ENCODE results near the gene DENND1A. TPM values are rescaled to one million over a fixed set of nuclear protein-coding genes. Genes with fewer than 3 reads are reported as not detected.

DENND1A gene
- total RNA-seq, 1 donor = 35.6 TPM

DNA sequence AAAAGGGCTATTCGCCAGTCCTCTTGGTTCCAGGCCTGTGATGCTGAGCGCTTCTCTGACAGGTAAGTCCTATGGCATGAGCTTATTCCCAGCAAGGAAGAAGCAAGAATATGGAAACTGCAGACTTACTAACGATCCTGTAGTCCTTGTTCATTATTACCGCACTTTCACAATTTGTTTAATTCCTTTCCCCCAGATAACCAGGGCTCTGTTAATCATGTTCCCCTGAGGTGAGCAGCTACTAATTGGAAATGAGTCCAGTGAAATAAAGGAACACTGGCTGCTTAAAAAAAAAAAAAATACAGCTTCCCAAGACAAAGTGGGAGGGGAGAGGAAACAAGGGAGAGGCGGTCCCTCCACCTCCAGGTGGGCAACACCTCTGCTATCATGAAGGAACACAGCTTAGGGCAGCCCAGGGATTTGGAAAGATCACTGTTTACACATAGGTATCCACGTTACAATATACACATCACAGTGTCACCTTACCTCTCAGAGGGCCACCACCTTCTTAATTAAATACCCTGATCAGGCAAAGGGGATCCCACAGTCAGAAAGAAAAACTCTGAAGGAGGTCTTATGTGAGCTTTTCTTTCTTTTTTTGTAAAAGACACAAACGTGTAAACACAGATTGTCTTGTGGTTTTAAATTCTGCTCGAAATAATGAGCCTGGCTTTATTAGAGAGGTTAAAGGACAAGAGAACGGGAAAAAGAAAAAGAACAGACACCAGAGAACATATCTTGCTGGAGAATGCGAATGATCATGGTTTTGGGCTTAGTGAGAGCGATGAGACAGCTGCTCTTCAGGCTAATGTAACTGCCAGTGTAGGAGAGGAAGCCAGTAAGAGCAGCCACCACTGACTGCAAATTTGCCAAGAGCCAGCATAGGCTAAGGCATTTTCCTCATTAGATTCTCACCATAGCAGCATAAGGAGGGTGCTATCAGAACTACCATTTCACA is 315.3 kb downstream of the DENND1A start:
- no peaks in the 10 kb centered on the region for H3K9me3 ChIP-seq (ENCODE audit: low read depth, low read length)
- no peaks in the 10 kb centered on the region for H3K27me3 ChIP-seq (ENCODE audit: insufficient read depth, low read length)
- no peaks in the 10 kb centered on the region for H3K4me1 ChIP-seq (ENCODE audit: insufficient read depth, low read length)
- no peak overlapping the region for H3K4me3 ChIP-seq (ENCODE audit: low read length)

DNA sequence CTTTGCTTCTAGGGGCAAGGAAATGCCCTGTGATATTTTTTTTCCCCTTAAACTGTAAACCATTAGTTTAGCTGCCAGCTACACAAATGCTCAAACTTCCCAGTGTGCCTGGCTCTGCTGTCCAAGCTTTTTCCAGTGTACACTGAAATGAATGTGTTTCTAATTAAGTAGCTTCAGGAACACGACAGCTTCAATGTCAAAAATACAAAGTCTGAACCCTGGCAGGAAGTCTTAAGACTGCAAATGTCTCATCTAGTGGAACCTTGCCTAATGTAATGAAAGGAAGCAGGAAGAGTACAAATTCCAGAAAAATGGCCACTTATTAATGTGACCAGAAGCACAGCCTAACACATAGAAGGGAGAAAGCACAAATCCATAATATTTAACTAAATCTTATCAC is 318.7 kb downstream of the DENND1A start:
- Histone ChIP-seq H3K9me3 (ENCODE audit: low read depth, low read length) (no peaks in the 10 kb centered on the region), H3K27me3 (ENCODE audit: insufficient read depth, low read length) (no peaks in the 10 kb centered on the region), H3K4me3 (ENCODE audit: low read length) (no peak overlapping the region), H3K4me1 (ENCODE audit: insufficient read depth, low read length) (no peaks in the 10 kb centered on the region)

DNA sequence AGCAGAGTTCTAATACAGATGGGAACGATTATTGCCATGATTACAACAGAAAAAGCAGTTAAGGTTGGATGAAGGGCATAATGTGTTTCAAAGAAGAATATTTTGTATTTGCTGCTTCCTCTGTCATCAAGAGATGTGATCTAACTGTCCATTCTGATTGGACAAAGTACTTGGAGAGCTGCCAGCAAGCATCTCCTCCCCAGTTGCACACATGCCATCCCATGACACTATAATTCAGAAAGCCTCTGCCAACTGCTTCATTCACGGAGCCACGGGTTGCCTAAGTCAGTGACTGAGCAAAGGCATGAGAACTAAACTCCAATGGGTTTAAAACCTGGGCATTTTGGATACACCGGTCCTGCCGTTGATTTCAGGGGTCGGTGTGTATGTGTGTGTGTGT is 320.1 kb downstream of the DENND1A start:
- Histone ChIP-seq H3K4me1 (ENCODE audit: insufficient read depth, low read length) (no peaks in the 10 kb centered on the region), H3K27me3 (ENCODE audit: insufficient read depth, low read length) (no peaks in the 10 kb centered on the region), H3K4me3 (ENCODE audit: low read length) (no peak overlapping the region), H3K9me3 (ENCODE audit: low read depth, low read length) (no peaks in the 10 kb centered on the region)

DNA sequence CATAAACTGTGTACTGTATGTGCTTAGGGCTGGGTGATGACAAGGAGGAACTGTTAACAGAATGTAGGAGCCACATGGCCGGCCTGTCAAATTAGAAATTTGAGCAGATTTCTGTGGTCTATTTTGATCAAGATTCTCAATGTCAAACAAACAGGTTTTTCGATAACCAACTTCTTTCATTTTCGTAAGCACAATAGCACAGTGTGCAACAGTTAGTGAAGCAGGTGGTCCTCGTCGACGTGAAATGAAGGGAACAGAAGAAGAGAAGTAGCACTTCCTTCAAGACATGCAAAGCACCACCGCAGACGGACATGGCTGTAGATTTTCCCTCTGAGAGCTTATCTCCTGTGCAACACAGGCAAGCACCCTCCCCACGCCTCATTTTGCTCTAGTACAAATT is 321.8 kb downstream of the DENND1A start:
- Histone ChIP-seq H3K4me1 (ENCODE audit: insufficient read depth, low read length) (no peaks in the 10 kb centered on the region), H3K27me3 (ENCODE audit: insufficient read depth, low read length) (no peaks in the 10 kb centered on the region), H3K4me3 (ENCODE audit: low read length) (no peak overlapping the region), H3K9me3 (ENCODE audit: low read depth, low read length) (no peaks in the 10 kb centered on the region)

DNA sequence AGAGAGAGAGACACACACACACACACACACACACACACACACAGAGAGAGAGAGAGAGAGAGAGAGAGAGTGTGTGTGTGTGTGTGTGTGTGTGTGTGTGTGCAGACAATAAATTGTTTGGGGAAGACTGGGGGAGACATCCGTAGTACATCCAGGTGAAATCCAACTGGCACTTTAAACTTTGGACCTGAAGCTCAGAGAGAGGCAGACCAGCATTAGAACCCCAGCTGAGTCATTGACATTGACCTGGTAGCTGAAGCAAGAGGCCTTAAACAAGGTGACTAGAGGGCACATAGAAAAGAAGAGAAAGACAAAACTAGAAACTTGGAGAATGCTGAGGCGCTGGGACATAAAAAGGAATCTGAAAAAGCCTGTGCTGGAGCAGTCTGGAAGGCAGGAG is 322.4 kb downstream of the DENND1A start:
- H3K9me3 ChIP-seq (ENCODE audit: low read depth, low read length) = no peaks in the 10 kb centered on the region
- no peak overlapping the region for H3K4me3 ChIP-seq (ENCODE audit: low read length)
- H3K27me3 ChIP-seq (ENCODE audit: insufficient read depth, low read length) = no peaks in the 10 kb centered on the region
- H3K4me1 ChIP-seq (ENCODE audit: insufficient read depth, low read length) = no peaks in the 10 kb centered on the region

DNA sequence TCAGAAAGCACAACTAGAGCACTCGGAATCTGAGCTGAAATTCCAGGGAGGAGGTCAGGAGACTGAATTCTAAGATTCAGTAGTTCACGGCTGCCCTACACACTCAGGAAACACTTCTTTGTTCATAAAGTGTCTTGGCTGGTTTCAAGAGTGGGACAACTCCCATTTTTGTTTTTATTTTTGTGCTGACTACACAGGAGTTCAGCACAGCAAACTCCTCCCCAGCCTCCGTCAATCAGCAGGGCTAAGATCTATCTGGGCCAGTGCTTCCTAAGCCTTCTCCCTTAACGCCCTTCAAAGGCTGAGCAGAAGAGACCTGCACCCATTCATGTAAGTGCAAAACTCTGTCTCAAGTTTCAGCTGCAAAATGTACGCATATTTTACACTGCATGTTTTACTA is 323.8 kb downstream of the DENND1A start:
- Histone ChIP-seq H3K4me3 (ENCODE audit: low read length) (no peak overlapping the region), H3K4me1 (ENCODE audit: insufficient read depth, low read length) (no peaks in the 10 kb centered on the region), H3K9me3 (ENCODE audit: low read depth, low read length) (no peaks in the 10 kb centered on the region), H3K27me3 (ENCODE audit: insufficient read depth, low read length) (no peaks in the 10 kb centered on the region)

DNA sequence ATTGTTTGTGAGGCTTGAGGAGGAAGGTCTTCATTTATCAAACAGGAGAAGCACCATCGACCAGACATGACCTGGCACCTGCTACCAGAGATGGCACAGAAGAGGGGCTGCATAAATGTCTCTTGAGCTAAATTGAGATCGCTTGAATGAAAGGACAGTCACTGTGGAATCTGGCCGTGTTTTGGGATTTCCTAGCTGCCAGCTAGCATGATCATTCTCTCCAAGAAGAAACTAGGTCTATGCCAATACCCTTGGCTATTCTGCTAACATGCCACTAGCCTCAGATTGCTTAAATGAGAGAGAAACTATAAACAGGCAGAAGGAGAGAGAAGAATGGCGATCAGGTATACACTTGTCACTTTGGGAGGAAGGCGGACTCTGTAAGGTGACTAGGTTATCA is 324.6 kb downstream of the DENND1A start:
- Histone ChIP-seq H3K4me3 (ENCODE audit: low read length) (no peak overlapping the region), H3K4me1 (ENCODE audit: insufficient read depth, low read length) (no peaks in the 10 kb centered on the region), H3K27me3 (ENCODE audit: insufficient read depth, low read length) (no peaks in the 10 kb centered on the region), H3K9me3 (ENCODE audit: low read depth, low read length) (no peaks in the 10 kb centered on the region)

DNA sequence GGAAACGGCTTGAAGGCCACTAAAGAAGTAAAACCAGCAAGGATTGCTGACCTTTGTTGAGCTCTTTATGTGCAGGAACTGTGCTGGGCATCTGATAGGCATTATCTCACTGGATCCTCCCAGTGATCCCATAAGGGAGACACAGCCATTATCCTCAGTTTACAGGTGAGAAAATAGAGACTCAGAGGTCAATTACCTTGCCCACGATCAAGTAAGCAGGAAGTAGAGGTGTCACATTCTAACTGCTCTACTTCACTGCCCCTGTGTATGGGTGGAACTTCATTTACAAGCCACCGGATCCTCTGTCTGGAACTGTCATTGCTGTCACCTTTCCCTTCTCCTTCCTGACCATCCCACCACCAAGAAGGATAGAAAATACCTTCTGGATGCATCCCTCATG is 325.1 kb downstream of the DENND1A start:
- Histone ChIP-seq H3K27me3 (ENCODE audit: insufficient read depth, low read length) (no peaks in the 10 kb centered on the region), H3K9me3 (ENCODE audit: low read depth, low read length) (no peaks in the 10 kb centered on the region), H3K4me3 (ENCODE audit: low read length) (no peak overlapping the region), H3K4me1 (ENCODE audit: insufficient read depth, low read length) (no peaks in the 10 kb centered on the region)

DNA sequence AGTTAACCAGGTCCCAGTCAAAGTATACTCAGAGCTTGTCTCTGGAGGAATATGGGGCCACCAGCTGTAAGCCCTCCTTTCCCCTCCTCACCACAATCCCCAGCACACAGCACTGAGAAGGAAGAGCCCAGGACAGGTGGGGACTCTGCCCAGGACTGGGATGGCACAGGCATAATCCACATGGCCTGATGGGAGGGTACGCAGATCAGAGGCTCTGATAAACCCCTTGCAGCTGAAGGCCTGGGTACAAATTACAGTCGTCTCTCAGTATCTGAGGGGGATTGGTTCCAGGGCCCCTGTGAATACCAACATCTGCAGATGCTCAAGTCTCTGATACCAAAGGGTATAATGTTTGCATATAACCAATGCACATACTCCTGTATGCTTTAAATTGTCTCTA is 328.1 kb downstream of the DENND1A start:
- Histone ChIP-seq H3K27me3 (ENCODE audit: insufficient read depth, low read length) (no peaks in the 10 kb centered on the region), H3K4me1 (ENCODE audit: insufficient read depth, low read length) (no peaks in the 10 kb centered on the region)

DNA sequence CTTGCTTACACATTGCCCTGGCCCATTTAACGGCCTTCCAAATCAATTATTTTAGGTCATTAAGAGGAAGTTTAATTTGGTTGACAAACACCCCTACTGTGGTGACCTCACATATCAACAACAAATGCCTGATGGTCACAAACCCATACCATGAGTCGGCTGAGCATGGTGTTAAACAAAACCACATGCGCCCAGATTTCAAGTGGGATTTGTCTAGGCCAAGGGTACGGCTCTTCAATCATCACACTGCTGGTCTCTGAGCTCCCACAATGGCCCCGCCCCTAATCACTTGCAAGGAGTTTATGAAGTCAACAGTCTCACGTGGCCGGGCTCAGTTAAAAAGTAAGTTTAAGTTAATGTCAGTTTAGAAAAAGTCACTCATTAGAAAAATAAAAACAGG is 330.1 kb downstream of the DENND1A start:
- Histone ChIP-seq H3K4me3 (ENCODE audit: low read length) (no peak overlapping the region), H3K27me3 (ENCODE audit: insufficient read depth, low read length) (no peaks in the 10 kb centered on the region), H3K9me3 (ENCODE audit: low read depth, low read length) (no peaks in the 10 kb centered on the region), H3K4me1 (ENCODE audit: insufficient read depth, low read length) (no peaks in the 10 kb centered on the region)

More for the DNA sequence above, 328.1 kb downstream of the DENND1A start:
- Histone ChIP-seq H3K4me3 (ENCODE audit: low read length) (no peak overlapping the region), H3K9me3 (ENCODE audit: low read depth, low read length) (no peaks in the 10 kb centered on the region)

DNA sequence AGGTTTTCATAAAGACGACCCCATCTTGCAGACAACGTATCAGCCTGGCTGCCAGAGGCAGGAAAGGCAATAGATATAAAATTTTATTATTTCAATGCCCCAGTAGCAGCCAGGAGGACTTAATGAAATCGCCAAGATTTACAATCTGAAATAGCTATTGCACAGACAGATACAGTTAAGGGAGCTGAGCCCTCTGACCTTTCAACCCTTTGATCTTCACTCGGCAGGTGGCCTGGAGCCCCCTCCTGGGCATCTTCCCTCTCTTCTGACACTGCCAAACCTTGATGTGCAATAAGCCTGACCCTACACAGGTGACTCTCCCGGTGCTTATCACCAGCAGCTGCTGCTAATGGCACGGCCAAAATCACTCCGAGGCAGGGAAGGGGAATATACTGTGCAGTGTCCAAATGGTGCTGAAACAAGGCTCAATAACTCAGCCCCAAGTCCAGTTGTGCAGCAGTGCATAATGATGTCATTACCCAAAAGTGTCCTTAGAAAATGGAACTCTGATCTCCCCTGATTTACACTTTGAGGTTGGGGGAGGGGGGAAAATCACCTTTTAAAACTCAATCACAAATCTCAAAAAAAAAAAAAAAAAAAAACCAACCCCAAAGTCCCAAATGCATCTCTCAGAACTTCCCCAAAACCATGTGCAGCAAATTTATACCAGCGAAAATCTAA is 331.9 kb downstream of the DENND1A start:
- H3K4me1 ChIP-seq (ENCODE audit: insufficient read depth, low read length) = no peaks in the 10 kb centered on the region
- H3K4me3 ChIP-seq (ENCODE audit: low read length) = no peak overlapping the region
- H3K27me3 ChIP-seq (ENCODE audit: insufficient read depth, low read length) = no peaks in the 10 kb centered on the region
- H3K9me3 ChIP-seq (ENCODE audit: low read depth, low read length) = no peaks in the 10 kb centered on the region

DNA sequence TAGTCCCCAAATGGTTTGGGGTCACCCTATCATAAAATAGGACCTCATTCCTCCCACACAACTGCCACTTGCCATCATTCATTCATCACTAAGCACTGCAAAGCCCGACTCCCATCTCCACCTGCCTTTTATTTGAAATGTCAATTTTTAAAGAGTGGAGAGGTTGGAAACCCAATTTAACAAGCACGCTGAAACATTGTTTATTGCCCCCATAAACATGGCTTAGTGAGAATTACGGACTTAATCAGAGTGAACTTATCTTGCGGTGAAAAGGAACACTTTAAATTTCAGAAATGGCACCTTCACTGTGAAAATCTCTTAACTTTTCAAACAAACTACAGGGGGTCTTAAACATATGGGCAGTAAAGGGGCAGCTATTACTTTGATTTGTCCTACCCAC is 332.9 kb downstream of the DENND1A start:
- no peaks in the 10 kb centered on the region for H3K9me3 ChIP-seq (ENCODE audit: low read depth, low read length)
- H3K4me3 ChIP-seq (ENCODE audit: low read length) = no peak overlapping the region
- no peaks in the 10 kb centered on the region for H3K4me1 ChIP-seq (ENCODE audit: insufficient read depth, low read length)
- no peaks in the 10 kb centered on the region for H3K27me3 ChIP-seq (ENCODE audit: insufficient read depth, low read length)

DNA sequence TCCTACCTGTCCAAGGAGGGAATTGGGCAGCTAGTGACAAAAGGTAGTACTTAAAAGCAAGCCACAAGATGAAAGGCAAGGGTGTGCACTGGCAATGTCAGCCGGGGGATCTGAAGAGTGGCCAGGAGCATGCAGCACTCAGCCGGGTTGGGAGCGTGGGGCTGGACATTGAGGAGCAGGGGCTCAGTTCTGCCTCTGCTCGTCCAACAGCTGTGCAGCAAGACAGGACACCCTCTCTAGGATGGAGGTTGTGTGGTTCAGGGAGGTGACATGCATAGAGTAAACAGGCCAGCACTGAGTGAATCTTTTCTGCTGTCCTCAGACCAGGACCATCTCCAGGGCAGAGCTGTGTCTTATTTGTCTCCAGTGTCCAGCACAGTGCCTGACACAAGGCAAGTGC is 338.6 kb downstream of the DENND1A start:
- H3K4me1 ChIP-seq (ENCODE audit: insufficient read depth, low read length) = no peaks in the 10 kb centered on the region
- H3K4me3 ChIP-seq (ENCODE audit: low read length) = no peak overlapping the region
- H3K9me3 ChIP-seq (ENCODE audit: low read depth, low read length) = no peaks in the 10 kb centered on the region
- H3K27me3 ChIP-seq (ENCODE audit: insufficient read depth, low read length) = no peaks in the 10 kb centered on the region

DNA sequence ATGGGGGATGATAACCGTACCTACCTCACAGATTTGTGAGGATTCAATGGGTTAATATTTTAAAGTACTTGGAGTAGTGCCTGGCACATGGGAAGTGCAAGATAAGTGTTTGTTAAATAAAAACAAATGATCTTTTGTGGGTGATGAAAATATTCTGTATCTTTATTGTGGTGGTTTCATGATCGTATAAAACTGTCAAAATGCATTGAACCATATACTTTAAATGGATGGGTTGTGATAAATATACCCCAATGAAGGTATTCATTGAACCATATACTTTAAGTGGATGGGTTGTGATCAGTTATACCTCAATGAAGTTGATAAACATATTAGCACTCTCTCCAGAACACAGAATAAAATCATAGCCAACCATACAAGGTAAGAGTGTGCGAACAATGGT is 339.4 kb downstream of the DENND1A start:
- H3K4me1 ChIP-seq (ENCODE audit: insufficient read depth, low read length) = no peaks in the 10 kb centered on the region
- no peaks in the 10 kb centered on the region for H3K27me3 ChIP-seq (ENCODE audit: insufficient read depth, low read length)
- H3K4me3 ChIP-seq (ENCODE audit: low read length) = no peak overlapping the region
- H3K9me3 ChIP-seq (ENCODE audit: low read depth, low read length) = no peaks in the 10 kb centered on the region

DNA sequence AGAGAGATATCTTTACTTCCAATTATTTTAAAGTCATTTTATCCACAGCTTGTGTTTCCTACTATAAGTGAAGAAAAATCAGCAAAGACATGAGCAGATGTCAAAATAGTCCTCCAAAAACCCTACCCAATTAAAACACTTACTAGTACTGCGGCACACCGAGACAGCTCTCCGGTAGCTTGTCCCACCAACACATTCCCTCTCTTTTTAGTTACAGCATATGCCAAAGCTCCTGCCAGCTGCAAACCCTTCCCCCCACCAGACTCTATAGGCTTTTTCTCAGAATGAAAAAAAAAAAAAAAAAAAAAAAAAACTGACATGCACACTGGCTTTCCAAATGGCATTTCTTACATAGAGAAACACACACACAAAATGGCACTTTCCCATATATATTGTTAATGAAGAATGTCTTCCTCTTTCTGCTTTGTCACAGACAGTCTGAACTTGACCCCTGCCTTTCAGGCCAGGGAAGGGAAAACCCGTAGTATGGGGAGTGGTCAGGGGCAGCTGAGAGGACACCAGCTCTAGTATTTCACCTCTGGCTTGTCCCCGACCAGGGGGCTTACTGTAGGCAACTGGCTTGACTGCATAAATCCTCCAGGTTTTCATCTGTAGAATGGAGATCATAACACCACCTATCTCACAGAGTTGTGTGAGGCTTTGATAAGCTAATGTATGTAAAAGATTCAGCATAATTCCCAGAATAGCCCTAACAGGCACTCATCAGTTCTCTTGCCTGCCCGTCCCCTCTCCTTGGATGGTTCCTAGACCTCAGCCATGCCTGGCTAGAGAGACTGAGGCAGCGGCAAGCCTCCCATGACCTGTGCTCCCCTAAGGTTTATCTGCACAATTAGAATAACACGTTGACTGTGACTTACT is 340.3 kb downstream of the DENND1A start:
- no peaks in the 10 kb centered on the region for H3K27me3 ChIP-seq (ENCODE audit: insufficient read depth, low read length)
- no peaks in the 10 kb centered on the region for H3K4me1 ChIP-seq (ENCODE audit: insufficient read depth, low read length)
- H3K4me3 ChIP-seq (ENCODE audit: low read length) = no peak overlapping the region
- no peaks in the 10 kb centered on the region for H3K9me3 ChIP-seq (ENCODE audit: low read depth, low read length)
